ENCODE measurements around the gene MORN3.
"Not testable (repeated sequence)": the region's sequence is repeated elsewhere in the genome, so short reads cannot be mapped to it uniquely, and the experiment has no call there.

MORN3 gene

DNA sequence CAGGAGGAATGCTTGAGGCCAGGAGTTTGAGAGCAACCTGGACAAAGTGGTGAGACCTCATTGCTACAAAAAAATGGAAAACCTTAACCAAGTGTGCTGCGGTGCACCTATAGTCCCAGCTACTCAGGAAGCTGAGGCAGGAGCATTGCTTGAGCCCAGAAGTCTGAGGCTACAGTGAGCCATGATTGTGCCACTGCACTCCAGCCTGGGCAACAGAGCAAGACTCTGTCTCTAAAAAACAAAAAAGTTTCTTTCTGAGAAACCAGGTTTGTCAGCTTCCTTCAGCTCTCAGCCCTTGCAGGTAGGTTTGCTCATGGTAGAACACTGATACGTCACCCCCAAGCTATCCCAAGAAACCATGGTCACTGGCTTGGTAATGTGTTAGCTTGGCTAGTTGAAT, 20.0 kb upstream of the MORN3 start:
- DNase-seq, result no peak

DNA sequence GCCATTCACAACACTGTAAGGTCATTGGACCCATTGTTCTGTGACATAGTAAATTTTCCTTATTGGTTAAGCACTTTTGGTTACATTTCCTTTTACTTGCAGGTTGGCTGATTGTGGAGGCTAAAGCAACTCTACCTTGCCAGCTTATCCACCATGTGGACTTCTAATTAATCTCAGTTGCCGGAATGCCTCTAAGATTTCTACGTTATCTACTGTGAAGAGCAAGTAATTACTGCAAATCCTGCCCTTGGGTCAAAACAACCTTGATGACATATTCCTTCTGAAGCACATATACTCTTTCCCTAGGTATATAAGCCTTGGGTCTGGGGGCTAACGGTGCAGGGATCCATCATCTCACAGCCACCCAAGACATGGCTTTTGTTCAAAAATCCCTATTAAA, 19.5 kb upstream of the MORN3 start:
- no peak for DNase-seq

DNA sequence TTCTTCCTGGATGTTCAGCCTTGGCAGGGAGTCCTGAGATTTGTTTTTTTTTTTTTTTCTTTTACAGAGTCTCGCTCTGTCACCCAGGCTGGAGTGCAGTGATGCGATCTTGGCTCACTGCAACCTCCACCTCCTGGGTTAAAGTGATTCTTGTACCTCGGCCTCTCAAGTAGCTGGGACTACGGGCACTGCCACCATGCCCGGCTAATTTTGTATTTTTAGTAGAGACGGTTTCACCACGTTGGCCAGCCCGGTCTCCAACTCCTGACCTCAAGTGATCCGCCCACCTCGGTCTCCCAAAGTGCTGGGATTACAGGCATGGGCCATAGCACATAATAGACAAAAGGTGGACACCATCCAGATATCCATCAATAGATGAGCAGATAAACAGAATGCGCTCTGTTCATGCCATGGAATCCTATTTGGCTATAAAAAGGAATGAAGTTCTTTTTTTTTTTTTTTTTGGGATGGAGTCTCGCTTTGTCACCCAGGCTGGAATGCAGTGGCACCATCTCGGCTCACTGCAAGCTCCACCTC, 10.3 kb upstream of the MORN3 start:
- not testable (repeated sequence) for DNase-seq

DNA sequence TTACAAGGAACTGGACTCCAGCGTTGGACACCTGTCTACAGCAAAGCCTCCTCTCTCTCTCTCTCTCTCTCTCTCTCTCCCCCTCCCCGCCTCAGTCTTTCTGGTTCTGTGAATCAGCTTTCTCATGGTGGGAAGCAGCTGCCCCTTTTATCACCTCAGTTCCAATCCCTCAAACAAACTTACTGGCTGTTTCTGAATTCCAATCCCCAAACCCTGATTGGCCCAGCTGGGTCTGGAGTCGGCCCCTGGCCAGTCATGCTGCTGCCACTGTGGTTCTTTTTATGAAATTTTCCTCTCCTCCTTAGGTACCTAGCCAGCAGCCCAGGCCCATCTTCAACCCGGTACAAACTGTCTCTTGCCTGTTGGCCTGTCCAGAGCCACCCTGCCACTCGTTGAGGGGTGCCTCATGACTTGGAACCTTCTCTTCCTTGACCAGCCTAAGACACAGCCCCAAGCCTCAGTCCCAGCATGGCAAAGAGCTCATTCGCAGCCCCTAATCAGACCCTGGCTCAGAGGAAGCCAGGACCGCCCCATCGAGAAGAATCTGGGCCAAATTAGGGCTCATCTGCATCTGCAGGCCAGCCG, 9.4 kb upstream of the MORN3 start:
- no peak for DNase-seq

DNA sequence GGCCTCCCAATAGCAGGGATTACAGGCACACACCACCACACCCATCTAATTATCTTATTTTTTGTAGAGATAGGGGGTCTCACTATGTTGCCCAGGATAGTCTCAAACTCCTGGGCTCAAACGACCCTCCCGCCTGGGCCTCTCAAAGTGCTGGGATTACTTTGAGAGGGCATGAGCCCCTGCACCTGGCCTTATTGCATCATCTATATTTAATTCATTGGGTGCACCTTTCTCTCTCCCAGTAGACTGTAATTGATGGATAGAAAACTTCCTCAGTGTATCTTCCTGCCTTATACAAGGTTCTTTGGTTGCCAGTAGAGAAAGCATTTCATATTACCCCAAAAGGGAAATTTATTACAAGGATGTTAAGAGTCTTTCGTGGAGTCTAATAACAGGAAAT, 8.9 kb upstream of the MORN3 start:
- DNase-seq, result no peak

DNA sequence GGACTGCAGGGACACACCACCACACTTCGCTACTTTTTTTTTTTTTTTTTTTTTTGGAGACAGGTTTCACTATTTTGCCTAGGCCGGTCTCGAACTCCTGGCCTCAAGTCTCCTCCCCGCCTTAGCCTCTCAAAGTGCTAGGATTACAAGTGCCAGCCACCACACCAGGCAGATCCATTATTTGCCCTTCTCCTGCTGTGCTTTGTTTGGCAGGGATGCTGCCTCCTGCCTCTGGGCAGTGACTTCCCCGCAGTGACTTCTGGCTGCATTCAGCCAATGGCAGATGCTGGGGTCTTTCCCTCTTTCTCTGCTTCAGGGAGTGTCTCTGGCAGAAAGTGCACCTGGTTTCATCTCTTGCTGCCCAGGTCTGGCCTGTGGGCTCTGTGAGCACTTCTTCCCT, 6.7 kb upstream of the MORN3 start:
- no peak for DNase-seq

DNA sequence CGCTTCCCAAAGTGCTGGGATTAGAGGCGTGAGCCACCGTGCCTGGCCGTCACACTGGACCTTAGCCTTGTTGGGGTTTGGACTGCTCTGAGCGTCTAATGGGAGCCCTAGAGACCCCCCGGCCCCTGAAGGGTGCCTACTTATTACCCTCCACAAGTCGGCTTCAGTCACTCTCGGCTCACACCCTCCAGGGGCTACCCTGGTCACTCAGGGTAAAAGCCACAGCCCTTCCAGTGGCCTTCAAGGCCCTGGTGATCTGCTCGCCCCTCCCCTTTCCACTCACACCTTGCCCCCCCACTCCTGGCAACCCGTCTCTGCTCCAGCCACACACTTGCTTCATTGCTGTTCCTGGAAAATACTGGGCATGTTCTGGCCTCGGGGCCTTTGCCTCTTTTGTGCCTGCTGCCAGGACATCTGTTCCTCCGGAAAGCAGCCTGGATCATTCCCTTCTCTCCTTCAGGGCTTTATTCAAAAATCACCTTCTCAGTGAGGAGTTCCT, 3.6 kb upstream of the MORN3 start:
- no peak for DNase-seq

DNA sequence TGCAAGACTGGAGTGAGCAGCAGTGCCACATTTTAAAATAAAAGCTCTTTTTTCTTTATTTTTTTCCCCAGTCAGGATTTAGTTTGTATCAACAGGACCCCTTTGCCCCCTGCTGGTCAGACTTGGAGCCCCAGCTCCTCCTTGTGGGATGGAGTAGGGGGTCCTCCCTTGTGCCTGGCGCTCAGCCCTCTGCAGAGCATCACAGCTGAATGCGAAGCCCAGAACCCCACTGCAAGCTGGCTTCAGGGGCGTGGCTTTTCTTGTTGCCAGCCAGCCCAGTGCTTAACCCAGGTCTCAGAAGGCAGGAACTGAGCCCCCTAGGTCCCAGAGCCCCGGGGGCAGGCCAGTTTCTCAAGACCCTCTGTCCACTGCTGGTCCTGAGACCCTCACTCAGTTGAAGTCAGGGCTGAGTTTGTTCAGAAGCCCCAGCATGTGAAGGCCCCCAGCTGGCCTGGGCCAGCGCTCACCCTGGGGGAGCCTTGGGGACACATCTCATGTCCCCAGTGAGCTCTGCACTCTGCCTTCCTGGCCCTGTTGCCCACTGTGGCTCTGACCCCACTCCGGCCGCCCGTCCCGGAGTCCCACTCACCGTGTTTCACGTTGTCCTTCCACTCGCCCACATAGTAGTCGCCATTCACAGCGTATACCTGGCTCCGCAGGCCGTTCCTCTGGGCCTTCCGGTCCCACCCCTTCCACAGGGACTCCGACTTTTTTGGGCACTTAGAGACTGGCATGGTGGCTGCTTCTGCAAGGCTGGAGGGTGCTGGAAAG, 519 bp downstream of the MORN3 start:
- DNase-seq, result no peak

DNA sequence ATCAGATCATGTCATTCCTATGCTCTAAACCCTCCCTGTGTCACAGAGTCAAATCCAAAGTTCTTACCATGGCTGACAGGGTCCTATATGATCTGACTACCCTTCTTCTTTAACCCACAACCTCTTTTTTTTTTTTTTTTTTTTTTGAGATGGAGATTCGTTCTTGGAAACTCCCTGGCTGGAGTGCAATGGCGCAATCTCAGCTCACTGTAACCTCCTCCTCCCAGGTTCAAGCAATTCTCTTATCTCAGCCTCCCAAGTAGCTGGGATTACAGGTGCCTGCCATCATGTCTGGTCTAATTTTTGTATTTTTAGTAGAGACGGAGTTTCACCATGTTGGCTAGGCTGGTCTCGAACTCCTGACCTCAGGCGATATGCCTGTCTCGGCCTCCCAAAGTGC, 2.6 kb downstream of the MORN3 start:
- not testable (repeated sequence) for DNase-seq

DNA sequence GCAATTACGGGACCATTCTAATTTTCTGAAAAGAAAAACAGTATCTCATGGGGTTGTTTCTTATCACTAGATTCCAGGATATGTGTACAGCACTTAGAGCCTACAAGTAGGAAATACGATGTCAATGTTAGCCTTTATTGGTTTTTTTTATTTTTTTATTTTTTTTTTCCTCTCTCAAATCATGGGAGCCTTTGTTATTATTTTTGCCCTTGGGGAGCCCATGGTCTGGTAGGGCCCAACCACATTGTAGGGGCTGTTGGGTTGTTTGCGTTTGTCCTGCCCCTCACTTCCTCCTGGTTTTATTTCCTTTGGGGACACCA, 5.9 kb downstream of the MORN3 start:
- DNase-seq, result no peak

DNA sequence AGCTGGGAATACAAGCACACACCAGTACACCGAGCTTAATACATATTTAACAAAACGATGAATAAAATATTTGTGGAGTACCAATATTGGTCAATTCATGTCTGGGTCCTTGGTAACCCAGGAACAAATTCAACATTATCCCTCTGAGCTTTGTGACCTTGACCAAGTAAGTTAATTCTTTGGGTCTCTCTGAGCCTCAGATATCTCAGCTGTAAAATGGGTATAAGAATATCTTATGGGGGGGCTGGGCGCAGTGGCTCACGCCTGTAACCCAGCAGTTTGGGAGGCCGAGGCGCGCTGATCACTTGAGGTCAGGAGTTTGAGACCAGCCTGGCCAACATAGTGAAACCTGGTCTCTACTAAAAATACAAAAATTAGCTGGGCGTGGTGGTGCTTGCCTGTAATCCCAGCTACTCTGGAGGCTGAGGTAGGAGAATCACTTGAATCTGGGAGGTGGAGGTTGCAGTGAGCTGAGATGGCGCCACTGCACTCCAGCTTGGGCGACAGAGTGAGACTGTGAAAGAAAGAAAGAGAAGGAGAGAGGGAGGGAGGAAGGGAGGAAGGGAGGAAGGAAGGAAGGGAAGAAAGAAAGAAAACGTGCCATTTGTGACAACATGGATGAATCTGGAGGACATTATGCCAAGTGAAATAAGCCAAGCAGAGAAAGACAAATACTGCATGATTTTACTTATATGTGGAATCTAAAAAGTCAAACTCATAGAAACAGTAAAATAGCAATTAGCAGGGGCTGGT, 7.9 kb downstream of the MORN3 start:
- not testable (repeated sequence) for DNase-seq

DNA sequence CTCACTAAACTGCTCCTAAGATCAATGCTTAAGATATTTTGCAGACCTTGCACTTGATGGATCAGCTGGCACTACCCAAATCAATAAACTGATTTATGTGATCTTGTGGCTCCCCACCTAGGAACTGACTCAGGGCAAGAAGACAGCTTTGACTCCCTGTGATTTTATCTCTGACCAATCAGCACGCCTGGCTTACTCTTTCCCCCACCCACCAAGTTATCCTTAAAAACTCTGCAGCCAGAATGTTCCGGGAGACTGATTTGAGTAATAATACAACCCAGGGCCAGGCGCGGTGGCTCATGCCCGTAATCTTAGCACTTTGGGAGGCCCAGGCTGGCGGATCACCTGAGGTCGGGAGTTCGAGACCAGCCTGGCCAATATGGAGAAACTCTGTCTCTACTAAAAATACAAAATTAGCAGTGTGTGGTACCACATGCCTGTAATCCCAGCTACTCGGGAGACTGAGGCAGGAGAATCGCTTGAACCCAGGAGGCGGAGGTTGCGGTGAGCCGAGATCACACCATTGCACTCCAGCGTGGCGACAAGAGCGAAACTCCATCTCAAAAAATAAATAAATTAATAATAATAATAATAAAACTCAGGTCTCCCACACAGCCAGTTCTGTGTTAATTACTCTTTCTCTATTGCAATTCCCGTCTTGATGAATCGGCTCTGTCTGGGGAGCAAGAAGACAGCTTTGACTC, 12.0 kb downstream of the MORN3 start:
- DNase-seq, result no peak

DNA sequence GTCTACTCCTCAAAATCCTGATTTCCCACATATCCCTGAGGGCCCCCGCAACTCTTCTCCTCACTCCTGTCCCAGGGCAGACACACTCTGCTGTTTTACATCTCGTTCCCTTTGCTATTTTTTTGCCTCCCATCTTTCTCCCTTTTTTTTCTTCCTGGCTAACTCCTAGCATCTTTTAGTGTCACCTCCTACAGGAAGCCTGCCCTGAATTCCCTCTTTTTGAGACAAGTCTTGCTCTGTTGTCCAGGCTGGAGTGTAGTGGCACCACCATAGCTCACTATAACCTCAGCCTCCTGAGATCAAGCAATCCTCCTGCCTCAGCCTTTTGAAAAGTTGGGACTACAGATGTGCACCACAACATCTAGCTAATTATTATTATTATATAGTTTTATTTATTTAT, 13.3 kb downstream of the MORN3 start:
- DNase-seq, result no peak

DNA sequence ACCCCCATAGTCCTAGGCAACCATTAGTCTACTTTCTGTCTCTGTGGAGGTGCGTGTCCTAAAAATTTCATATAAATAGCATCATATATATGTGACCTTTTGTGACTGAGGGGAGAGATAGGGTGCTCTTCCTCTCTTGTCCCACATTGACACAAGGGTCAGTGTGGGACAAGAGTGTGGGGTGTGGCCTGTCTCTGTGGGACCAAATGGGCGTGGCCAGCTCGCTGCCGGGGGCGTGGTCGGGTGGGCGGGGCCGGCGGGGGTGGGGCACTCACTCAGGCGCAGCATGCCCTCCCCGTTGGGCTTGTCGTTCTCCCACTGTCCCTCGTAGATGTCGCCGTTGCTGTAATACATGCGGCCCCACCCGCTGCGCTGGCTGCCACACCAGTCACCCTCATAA, 15.5 kb downstream of the MORN3 start:
- no peak for DNase-seq

DNA sequence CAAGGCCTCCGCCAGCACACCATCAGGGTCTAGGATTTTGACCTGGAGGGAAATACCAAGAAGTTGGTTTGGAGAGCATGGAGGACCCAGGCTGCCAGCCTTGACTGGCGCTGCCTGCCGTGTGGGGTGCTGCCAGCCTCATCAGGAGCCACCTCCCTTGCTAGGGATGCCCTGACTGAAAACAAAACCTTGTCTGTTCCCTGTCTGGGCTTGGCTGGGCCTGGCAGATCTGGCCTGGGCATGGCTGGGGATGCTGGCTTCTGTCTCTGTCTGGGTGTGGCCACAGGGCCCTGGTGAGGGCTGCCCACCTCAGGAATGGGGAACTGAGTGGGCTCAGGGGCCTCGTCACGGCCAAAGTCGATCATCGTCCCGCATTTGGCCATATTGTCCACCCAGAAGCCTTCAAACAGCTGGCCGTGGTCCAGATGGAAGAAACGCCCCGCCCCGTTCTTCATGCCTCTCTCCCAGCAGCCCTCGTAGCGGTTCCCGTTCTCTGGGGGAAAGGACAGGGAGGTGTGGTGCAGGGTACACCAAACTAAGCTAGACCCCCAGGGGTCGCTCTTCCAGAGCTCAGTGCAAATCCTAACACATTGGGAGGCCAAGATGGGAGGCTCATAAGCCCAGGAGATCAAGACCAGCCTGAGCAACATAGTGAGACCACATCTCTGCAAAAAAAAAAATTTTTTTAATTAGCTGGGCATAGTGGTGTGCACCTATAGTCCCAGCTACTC, 16.5 kb downstream of the MORN3 start:
- DNase-seq, result no peak

DNA sequence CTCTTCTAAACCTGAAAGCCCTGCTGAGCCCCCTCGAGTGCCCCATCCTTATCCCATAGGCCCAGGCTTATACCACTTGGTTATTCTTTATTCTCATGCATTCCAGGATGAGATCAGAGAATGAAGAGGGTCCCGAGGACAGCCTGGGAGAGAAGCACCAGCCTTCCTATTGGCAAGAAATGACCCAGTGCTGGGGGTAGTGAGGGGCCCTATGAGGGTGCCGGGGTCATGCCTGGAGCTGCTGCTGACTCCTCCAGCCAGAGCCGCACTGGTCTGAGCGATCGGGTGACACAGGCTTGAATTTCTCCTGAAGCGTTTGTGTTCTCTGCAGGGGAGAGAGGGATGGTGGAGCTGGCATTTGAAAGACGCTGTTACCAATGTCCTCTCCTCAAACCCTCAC, 18.1 kb downstream of the MORN3 start:
- DNase-seq, result no peak

DNA sequence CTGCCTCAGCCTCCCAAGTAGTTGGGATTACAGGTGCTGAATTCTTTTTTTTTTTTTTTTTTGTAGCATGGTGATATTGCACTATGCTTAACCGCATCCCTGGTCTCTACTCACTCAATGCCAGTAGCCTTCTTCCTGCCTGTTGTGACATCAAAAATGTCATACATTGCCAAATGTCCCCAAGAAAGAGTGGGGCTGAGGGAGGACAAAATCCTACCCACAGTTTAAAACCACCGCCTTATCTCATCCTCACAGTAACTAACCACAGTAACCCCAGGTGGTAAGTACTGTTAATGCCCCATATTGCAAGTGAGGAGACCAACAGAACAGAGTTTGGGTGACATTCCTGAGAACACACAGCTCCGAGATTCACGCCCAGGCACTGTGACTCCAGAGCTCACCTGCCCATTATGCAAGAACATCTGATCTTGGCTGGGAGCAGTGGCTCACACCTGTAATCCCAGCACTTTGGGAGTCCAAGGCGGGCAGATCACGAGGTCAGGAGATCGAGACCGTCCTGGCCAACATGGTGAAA, 19.6 kb downstream of the MORN3 start:
- DNase-seq, result no peak

DNA sequence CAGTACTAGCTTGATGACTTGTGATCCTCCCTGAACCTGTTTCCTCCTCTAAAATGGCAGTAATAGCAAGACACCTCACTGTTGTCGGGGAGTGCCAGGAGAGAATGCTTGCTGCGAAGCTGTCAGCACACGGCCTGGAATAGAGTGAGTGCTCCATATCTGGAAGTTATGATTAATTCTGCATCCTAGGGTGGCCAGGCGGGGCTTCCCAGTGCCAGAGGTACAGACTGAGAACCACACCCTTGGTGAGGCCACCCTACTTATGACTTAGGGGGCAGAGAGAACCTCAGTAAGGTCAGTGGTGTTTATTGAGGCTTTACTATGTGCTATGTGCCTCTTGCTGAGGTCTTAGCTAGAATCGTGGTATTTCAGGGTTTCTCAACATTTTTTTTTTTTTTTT, 20.1 kb downstream of the MORN3 start:
- DNase-seq, result no peak

DNA sequence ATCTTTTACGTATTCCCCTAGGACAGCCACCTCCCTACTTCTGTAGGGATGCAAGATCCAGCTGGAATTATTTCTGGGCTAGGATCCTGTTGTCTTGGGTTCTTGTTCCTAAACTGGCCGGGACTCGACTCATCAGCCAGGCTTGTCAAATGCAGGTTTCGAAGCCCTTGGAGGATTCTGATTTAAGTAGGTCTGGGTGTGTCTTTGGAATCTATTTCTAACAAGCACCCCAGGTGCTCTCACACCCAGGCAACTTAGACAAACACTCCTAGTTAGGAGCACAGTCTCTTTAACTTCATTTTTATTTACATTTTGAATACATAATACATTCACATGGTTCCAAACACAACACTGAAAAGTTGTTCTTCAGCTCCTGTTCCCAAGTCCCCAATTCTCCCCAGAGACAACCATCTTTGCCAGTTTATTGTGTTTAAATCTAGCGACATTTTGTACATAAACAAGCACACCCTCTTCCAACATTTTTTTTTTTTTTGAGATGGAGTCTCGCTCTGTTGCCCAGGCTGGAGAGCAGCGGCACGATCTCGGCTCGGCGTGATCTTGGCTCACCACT, 20.9 kb downstream of the MORN3 start:
- no peak for DNase-seq

DNA sequence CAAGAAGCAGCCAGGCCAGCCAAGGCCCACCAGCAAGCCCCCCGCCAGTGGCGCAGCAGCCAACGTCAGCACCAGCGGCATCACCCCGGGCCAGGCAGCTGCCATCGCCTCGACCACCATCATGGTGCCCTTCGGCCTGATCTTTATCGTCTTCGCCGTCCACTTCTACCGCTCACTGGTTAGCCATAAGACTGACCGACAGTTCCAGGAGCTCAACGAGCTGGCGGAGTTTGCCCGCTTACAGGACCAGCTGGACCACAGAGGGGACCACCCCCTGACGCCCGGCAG, 28.2 kb downstream of the MORN3 start:
- no peak for DNase-seq

DNA sequence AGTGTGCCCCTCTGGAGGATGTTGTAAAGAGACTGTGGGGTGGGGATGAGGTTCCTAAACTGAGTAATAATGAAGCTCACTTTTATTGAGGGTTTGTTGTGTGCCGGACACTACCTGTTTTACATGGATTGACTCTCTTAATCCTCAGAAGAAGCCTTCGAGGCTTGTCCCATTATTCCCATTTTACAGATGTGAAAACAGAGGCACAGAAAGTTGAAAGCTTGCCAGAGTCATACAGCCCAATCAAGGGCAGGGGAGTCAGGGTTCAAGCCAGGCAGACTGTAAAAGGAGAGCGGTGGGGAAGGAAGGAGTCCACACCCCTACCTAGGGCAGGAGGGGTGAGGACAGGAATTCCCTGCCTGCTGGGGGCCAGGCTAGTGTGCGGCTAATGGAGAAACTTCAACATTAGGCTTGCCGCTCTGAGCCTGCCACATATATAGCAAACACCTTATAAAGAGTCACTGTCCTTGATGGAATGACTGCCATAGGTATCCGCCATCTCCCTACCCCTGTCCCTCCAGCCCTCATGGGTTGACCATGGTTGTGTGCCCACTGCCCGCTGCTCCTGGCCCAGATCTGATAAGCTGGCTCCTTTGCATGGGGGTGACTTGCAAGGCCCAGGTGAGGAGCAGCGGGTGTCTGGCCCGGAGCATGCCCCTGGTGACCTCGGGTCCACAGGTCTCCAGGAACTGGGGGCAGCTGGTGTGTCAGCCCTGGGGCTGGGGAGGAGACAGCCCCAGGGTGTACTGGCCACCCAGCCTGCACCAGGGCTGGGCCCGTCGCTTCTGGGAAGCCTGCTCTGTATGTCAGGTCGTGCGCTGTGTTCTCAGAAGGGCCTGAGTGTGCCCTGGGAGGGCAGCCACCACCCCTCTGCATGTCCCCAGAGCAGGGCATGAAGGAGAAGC, 30.9 kb downstream of the MORN3 start:
- DNase-seq, result no peak

Measured in NCI-H2081 (cell line).